ENCODE results near the gene KRTAP10-3. TPM values are rescaled to one million over a fixed set of nuclear protein-coding genes. Genes with fewer than 3 reads are reported as not detected.
A peak's percentile ranks its signal among the peaks of the same experiment; 100 is the strongest.

KRTAP10-3 gene
- total RNA-seq, 1 donor from 2014 or later = not detected

DNA sequence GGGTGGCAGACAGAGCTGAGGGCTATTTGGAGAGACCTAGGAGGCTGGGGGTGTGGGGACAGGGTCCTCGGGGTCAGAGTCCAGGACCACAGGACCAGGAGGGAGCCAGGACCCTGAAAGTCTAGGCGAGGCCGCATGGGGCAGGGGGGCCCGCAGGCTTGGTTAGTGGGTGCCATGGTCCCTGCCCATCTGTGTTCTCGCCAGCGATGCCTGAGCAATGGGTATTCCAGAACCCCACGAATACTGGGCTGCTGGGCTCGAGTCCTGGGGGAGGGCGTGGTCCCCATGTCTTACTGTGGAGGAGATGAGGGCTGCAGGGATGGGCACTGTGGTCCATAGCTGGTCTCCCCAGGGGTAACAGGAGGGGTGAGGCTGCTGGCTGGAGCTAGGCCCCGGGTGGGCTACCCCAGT, 31.7 kb upstream of the KRTAP10-3 start:
- Mint-ChIP-seq H3K36me3 (ENCODE audit: low read depth) (no peaks in the 10 kb centered on the region), H3K9me3 (no peaks in the 10 kb centered on the region), H3K27ac (ENCODE audit: unreplicated experiment) (peak overlapping the region; percentile 78), H3K4me1 (peaks cover 17% of the 10 kb centered on the region), H3K27me3 (ENCODE audit: low read depth) (peaks cover 23% of the 10 kb centered on the region), H3K4me3 (no peak overlapping the region)
- no peak for DNase-seq (ENCODE audit: low read depth, low spot score)
- TF ChIP-seq, protein P1, sequence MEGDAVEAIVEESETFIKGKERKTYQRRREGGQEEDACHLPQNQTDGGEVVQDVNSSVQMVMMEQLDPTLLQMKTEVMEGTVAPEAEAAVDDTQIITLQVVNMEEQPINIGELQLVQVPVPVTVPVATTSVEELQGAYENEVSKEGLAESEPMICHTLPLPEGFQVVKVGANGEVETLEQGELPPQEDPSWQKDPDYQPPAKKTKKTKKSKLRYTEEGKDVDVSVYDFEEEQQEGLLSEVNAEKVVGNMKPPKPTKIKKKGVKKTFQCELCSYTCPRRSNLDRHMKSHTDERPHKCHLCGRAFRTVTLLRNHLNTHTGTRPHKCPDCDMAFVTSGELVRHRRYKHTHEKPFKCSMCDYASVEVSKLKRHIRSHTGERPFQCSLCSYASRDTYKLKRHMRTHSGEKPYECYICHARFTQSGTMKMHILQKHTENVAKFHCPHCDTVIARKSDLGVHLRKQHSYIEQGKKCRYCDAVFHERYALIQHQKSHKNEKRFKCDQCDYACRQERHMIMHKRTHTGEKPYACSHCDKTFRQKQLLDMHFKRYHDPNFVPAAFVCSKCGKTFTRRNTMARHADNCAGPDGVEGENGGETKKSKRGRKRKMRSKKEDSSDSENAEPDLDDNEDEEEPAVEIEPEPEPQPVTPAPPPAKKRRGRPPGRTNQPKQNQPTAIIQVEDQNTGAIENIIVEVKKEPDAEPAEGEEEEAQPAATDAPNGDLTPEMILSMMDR (conservative IDR thresholded peaks at IDR 0.05) = no peak

DNA sequence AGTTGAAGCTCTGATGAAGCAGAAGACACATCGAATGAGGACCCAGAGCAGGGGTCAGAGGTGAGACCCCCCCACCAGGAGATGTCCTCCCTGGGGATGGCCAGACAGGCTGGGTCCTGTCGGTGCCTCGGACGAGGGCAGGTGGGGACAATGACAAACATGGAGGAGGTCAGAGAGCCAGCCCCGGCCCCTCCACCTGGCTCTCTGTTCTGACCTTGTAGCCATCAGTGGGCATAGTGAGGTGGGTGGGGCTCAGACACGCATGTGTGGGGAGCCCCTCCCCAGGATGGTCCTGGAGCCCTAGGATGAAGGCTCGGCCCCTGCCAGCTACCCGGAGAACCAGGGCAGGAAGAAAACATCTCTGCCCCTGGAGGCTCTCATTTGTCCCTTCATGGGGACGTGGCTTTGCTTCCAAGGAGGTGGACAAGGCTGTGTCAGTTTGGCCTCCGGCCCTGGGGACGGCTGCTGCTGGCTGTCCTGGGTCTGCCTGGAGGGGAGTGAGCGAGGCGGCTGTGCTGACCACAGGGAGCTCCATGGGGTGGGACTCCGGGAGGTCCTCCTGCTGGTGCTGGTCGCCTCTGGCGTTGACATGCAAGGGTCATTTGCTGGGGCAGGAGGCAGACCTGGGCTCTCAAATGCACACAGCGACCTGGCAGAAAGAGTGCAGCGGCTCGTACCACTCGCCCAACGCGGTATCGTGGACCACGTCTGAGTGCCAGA, 31.2 kb upstream of the KRTAP10-3 start:
- DNase-seq (ENCODE audit: low read depth, low spot score) = no peak
- peak overlapping the region; percentile 78 for H3K27ac Mint-ChIP-seq (ENCODE audit: unreplicated experiment)
- H3K27me3 Mint-ChIP-seq (ENCODE audit: low read depth) = peaks cover 26% of the 10 kb centered on the region
- H3K4me1 Mint-ChIP-seq = peaks cover 18% of the 10 kb centered on the region
- H3K9me3 Mint-ChIP-seq = no peaks in the 10 kb centered on the region
- no peaks in the 10 kb centered on the region for H3K36me3 Mint-ChIP-seq (ENCODE audit: low read depth)
- no peak overlapping the region for H3K4me3 Mint-ChIP-seq
- TF ChIP-seq, protein P1 (conservative IDR thresholded peaks at IDR 0.05) = no peak

DNA sequence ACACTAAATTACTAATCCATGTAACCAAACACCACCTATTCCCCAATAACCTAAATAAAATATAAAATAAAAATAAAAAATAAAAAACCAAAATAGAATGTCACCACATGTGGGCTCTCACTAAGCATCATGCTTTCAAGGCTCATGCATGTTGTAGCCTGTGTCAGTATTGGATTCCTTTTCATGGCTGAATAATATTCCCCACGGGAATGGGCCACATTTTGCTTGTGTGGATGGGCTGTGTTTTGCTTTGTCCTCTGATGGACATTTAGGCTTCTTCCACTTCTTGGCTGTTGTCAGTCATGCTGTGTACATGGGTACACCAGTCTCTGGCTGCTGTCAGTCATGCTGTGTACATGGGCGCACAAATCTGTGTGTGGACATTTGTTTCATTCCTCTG, 30.5 kb upstream of the KRTAP10-3 start:
- peaks cover 14% of the 10 kb centered on the region for H3K4me1 Mint-ChIP-seq
- peaks cover 30% of the 10 kb centered on the region for H3K27me3 Mint-ChIP-seq (ENCODE audit: low read depth)
- H3K9me3 Mint-ChIP-seq = no peaks in the 10 kb centered on the region
- no peak overlapping the region for H3K27ac Mint-ChIP-seq (ENCODE audit: unreplicated experiment)
- TF ChIP-seq, protein P1 (conservative IDR thresholded peaks at IDR 0.05) = no peak
- no peak for DNase-seq (ENCODE audit: low read depth, low spot score)
- no peak overlapping the region for H3K4me3 Mint-ChIP-seq
- H3K36me3 Mint-ChIP-seq (ENCODE audit: low read depth) = no peaks in the 10 kb centered on the region

DNA sequence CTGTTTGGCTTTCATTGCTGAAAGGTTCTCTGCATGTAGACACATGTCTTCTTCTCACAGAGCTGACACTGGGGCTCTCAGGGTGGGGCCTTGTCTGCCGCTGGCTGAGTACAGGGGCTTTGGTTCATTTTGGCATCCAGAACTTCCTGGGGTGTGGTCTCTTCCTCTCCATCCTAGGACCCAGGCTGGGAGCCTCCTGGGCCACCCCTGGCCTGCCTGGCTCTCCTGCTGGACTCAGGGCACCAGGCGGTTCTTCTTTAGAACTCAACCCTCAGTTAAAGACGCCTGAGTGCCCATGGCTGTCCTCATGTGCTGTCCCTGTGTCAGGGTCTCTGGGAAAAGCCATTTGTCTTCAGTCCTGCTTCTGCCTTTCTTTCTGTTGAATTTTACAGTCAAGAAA, 27.3 kb upstream of the KRTAP10-3 start:
- peaks cover 5% of the 10 kb centered on the region for H3K9me3 Mint-ChIP-seq
- no peak overlapping the region for H3K27ac Mint-ChIP-seq (ENCODE audit: unreplicated experiment)
- no peak overlapping the region for H3K4me3 Mint-ChIP-seq
- H3K36me3 Mint-ChIP-seq (ENCODE audit: low read depth) = peaks cover 9% of the 10 kb centered on the region
- TF ChIP-seq, protein P1 (conservative IDR thresholded peaks at IDR 0.05) = no peak
- DNase-seq (ENCODE audit: low read depth, low spot score) = no peak
- peaks cover 12% of the 10 kb centered on the region for H3K4me1 Mint-ChIP-seq
- H3K27me3 Mint-ChIP-seq (ENCODE audit: low read depth) = peaks cover 44% of the 10 kb centered on the region

DNA sequence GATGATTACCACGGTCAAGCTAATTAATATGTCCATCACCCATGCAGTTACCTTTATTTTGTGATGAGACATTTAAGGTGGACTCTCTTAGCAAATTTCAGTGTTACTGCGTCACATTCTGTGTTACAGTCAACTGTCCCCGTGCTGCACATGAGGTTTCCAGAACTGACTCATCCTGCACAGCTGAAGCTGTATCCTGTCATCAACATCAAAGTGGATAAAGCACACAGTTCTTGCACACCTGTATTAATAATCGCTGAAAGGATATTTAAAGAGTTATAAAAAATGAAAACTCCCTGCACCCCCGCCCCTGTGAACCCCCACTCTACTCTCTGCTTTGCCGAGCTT, 25.2 kb upstream of the KRTAP10-3 start:
- Mint-ChIP-seq H3K4me3 (no peak overlapping the region), H3K4me1 (peaks cover 12% of the 10 kb centered on the region), H3K36me3 (ENCODE audit: low read depth) (peaks cover 9% of the 10 kb centered on the region), H3K27me3 (ENCODE audit: low read depth) (peaks cover 44% of the 10 kb centered on the region), H3K9me3 (peaks cover 5% of the 10 kb centered on the region), H3K27ac (ENCODE audit: unreplicated experiment) (no peak overlapping the region)
- DNase-seq (ENCODE audit: low read depth, low spot score) = no peak
- TF ChIP-seq, protein P1 (conservative IDR thresholded peaks at IDR 0.05) = no peak
